Aorta (tissue), 5 donors: ENCODE data around the gene PSMD13. TPM values are rescaled to one million over a fixed set of nuclear protein-coding genes. Genes with fewer than 3 reads are reported as not detected.

Experiments used
- ATAC-seq: fragments of 200-7000 bp; cut with Tn5 transposase; one replicate; pipeline ENCODE4 v1.9.1; 2022; ENCODE audit warnings: moderate library complexity; ENCODE audit not compliant: low FRiP score
- DNase-seq, 2 donors: peaks; one replicate each; pipeline ENCODE4 v3.0.0-alpha.2; 2020
- H3K27ac ChIP-seq, 2 donors: one replicate each; pipeline ENCODE4 v1.5.1; 2013; ENCODE audit warnings: low read length in 2 of 2, mild to moderate bottlenecking in 2 of 2, moderate library complexity in 2 of 2, control low read depth in 1 of 2, inconsistent platforms in 1 of 2, low read depth in 1 of 2
- H3K27me3 ChIP-seq, 2 donors: one replicate each; pipeline ENCODE4 v1.6.1; 2013; ENCODE audit warnings: control low read depth in 1 of 2, low read length in 1 of 2, mild to moderate bottlenecking in 1 of 2, moderate library complexity in 1 of 2; ENCODE audit not compliant: insufficient read depth in 2 of 2, control insufficient read depth in 1 of 2
- H3K36me3 ChIP-seq, 2 donors: one replicate each; pipeline ENCODE4 v1.6.1; 2013; ENCODE audit warnings: control low read depth in 1 of 2, low read length in 1 of 2, mild to moderate bottlenecking in 1 of 2; ENCODE audit not compliant: insufficient read depth in 2 of 2, control insufficient read depth in 1 of 2
- H3K4me1 ChIP-seq, 2 donors: one replicate each; pipeline ENCODE4 v1.6.1; 2013; ENCODE audit warnings: low read length in 2 of 2, control low read depth in 1 of 2, mild to moderate bottlenecking in 1 of 2, moderate library complexity in 1 of 2; ENCODE audit not compliant: insufficient read depth in 2 of 2, control insufficient read depth in 1 of 2
- H3K4me3 ChIP-seq, 2 donors: one replicate each; pipeline ENCODE4 v1.5.1; 2013; ENCODE audit warnings: low read length in 2 of 2, control low read depth in 1 of 2, mild to moderate bottlenecking in 1 of 2
- H3K9me3 ChIP-seq: one replicate; pipeline ENCODE4 v1.6.1; 2013; ENCODE audit warnings: mild to moderate bottlenecking, low read length; ENCODE audit not compliant: control insufficient read depth
- WGBS, 2 donors: extraction: QIAGEN DNeasy Blood & Tissue Kit; methylation state at CpG; one replicate each; pipeline ENCODE4 v1.1.7; 2013; 5-methylcytosine and 5-hydroxymethylcytosine counted together
- intact Hi-C, 2 donors: fragments of 100-400 bp; cut with DNase I; formaldehyde crosslinking; loops; one replicate each; pipeline versions ENCODE4 v1.14.2 to v1.15.0; 2022
- polyA plus RNA-seq, 2 donors: library from polyadenylated mRNA; stranded (reverse); fragments of 200-250 nt; gene quantifications; one replicate each; pipeline ENCODE4 v1.2.3, GENCODE V29; 2013
- total RNA-seq, 2 donors: library from RNA; stranded (reverse); fragmentation: NEBNext Ultra II Directional; extraction: Animal tissue kit (Norgen Biotek cat#: 25700); gene quantifications; one replicate each; pipeline ENCODE4 v1.2.1, GENCODE V29; 2021
- donor health status: healthy with polysubstance abuse.
- donor health status: Bipolar disorder and iron deficiency.
- donor health status: DM: no; HTN: no; CAD: no.
- donor health status: DM: no; HTN: no; CAD: no.
- donor health status: DM: yes; HTN: yes; CAD: no.

PSMD13 gene
- total and polyA plus RNA-seq, 4 donors = 70.9 to 123 (median 78.2) TPM

DNA sequence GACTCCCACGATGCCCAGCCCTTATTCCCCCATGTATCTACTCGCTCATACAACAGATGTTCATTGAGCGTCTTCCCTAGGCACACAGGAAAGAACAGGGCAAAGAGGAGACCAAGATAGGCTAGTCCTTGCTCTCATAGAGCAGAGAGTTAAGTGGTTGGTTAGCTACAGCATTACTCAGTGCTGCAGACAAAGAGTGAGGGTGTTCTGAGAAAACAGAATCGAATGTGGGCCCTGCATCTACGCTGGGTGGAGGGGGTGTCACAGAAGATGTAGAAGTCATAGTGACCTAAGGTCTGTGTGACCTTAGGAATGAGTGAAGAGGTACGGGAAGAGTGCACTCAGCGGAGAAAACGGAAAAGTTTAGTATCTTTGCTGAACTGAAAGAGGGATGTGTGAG, 12.3 kb downstream of the PSMD13 start:
- H3K4me3 ChIP-seq = no peak overlapping the region
- no peak overlapping the region for H3K27ac ChIP-seq
- WGBS, 2 donors = 75 to 78% methylated on average over 8 of the region's 8 CpGs
- DNase-seq = no peak
- peaks cover 4 to 10% of the 10 kb centered on the region in 2 donors for H3K36me3 ChIP-seq
- intact Hi-C loops = no loop called here
- no peaks in the 10 kb centered on the region for H3K27me3 ChIP-seq
- H3K4me1 ChIP-seq = no peaks in the 10 kb centered on the region
- H3K9me3 ChIP-seq = no peaks in the 10 kb centered on the region
- no peak for ATAC-seq

DNA sequence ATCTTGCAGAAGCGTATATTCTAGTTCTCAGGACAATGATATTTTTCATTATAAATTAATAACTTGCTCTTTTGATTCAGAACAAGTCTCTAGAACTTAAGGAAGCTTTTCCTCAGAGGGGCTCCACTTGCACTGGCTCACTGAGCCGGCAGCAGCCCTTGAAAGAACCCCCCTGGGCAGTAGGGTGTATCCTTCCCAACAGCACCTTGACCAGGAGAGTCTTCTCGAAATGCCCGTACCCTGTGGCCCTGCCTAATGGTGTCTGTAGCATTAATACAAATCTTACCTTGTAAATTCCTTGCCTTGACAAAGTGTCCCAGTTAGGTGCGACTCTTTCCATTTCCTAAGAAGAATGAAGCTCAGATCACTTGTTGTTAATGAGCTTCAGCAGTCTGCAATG, 13.5 kb downstream of the PSMD13 start:
- Histone ChIP-seq H3K4me1 (no peaks in the 10 kb centered on the region), H3K9me3 (no peaks in the 10 kb centered on the region), H3K27ac (no peak overlapping the region), H3K36me3 (peaks cover 4 to 8% of the 10 kb centered on the region in 2 donors), H3K27me3 (no peaks in the 10 kb centered on the region), H3K4me3 (no peak overlapping the region)
- DNase-seq = no peak
- intact Hi-C loops = loop anchor here in 1 of 2 donors (5.0 kb wide), 1 partner anchor 37 kb away; the partner anchor contains the start of gene PGGHG
- no peak for ATAC-seq
- 85 to 92% methylated on average over 5 of the region's 5 CpGs for WGBS, 2 donors

DNA sequence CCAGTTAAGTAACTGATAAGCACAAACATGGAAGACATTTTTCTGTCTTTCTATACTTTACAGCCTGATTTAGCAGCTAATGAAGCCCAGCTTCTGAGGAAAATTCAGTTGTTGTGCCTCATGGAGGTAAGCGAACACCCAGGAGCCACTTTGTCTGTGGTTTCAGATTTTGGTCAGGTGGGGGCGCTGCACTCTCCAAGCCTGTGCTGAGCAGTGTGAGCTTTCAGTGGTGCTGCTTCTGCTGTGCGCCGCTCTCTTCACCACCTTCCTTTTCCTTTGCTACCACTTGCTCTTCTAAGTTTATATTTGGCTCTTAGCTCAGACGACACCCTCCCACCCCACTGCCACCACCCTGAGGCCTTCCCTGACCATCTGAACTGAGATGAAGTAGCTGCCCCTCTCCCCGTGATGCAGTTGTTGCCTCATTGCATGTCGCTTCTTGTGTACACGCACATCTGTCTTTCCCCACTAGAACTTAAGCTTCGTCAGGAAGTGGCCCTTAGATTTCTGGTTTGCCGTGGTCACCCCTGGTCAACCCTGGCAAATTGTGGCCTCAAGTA, 14.0 kb downstream of the PSMD13 start:
- Histone ChIP-seq H3K27ac (peak overlapping the region in 1 of 2 donors; percentile 13), H3K4me1 (no peaks in the 10 kb centered on the region), H3K27me3 (no peaks in the 10 kb centered on the region), H3K36me3 (peaks cover 4 to 6% of the 10 kb centered on the region in 2 donors), H3K9me3 (no peaks in the 10 kb centered on the region), H3K4me3 (no peak overlapping the region)
- intact Hi-C loops = loop anchor here in 1 of 2 donors (1.0 to 5.0 kb wide), 2 partner anchors 36 to 111 kb away; partner anchors contain the start of gene PGGHG
- DNase-seq = peak; percentile 77 to 85
- WGBS, 2 donors = 72 to 74% methylated on average over 10 of the region's 10 CpGs
- ATAC-seq = peak; percentile 69

DNA sequence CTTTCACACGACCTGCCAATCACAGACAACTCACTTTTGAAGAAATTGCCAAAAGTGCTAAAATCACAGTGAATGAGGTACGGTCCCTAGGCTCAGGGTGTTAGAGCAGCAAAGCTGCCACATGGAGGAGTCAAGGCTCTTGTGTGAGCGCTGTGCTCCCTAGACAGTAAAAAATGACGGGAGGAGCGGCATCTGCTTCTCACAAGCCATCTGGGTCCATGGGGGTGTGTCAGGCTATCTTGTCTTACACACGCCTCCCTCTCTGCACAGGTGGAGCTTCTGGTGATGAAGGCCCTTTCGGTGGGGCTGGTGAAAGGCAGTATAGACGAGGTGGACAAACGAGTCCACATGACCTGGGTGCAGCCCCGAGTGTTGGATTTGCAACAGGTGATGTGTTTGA, 14.8 kb downstream of the PSMD13 start:
- 68 to 70% methylated on average over 10 of the region's 10 CpGs for WGBS, 2 donors
- no peaks in the 10 kb centered on the region for H3K27me3 ChIP-seq
- no peaks in the 10 kb centered on the region for H3K9me3 ChIP-seq
- peaks cover 4 to 6% of the 10 kb centered on the region in 2 donors for H3K36me3 ChIP-seq
- intact Hi-C loops = loop anchor here in 1 of 2 donors (1.0 to 5.0 kb wide), 2 partner anchors 36 to 111 kb away; partner anchors contain the start of gene PGGHG
- no peak overlapping the region for H3K4me3 ChIP-seq
- H3K27ac ChIP-seq = no peak overlapping the region
- no peak for ATAC-seq
- no peaks in the 10 kb centered on the region for H3K4me1 ChIP-seq
- no peak for DNase-seq

DNA sequence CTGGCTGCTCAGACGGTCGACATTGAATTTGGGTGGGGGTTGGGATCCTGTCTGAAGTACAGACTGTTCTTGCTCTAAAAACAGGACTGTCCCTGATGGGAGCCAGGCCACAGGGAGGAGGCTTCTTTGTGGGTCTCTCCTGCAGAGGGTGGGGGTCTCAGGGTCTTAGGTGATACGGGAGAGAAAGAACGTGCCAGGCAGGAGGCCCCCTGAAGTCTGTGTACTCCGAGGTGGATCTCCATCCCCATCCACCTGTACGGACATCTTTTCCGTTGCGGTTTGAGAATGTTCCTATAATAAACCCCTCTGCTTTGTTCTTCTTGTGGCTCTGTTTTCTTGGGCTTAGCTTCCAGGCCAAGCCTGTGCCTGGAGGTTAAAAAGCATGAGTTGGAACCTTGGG, 15.9 kb downstream of the PSMD13 start:
- H3K36me3 ChIP-seq = peaks cover 4 to 6% of the 10 kb centered on the region in 2 donors
- intact Hi-C loops = loop anchor here in 1 of 2 donors (5.0 kb wide), 1 partner anchor 35 kb away; the partner anchor contains the start of gene PGGHG
- DNase-seq (no peak), ATAC-seq (no peak)
- H3K4me3 ChIP-seq = no peak overlapping the region
- H3K9me3 ChIP-seq = no peaks in the 10 kb centered on the region
- no peak overlapping the region for H3K27ac ChIP-seq
- H3K4me1 ChIP-seq = no peaks in the 10 kb centered on the region
- 81 to 86% methylated on average over 8 of the region's 8 CpGs for WGBS, 2 donors
- H3K27me3 ChIP-seq = no peaks in the 10 kb centered on the region

DNA sequence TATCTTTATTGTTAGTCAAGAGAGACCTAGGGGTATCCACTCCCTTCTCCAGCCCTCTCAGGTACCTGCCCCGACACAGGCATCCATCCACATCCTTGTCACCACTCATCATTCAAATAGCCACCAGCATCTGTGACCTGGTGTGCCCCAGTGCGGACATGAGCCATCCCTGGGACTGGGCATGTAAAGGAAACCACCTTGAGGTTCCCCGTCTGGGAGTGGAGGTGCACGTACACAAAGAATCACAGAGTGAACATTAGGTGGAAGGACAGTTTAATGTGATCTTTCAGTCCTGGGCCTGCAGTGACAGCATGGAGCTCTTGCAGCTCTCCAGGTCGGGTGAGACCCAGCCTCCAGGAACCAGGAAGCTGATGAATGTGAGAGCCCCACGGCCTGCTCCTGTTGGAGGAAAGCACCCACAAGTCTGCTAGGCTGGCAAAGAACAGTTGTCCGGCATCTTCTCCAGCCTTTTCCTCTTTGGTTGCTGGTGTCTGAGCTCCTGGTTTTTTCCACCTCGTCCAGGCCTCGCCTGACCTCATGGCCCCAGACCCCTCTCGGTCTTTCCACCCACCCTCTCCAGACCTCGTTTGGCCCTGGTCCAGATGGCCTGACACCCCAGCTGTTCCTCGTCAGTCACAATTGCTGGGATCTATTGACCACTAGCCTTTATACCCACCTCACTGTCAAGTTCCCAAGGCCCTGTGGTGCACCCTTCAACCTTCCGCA, 16.5 kb downstream of the PSMD13 start:
- 63 to 66% methylated on average over 13 of the region's 13 CpGs for WGBS, 2 donors
- Histone ChIP-seq H3K27me3 (no peaks in the 10 kb centered on the region), H3K4me3 (no peak overlapping the region), H3K4me1 (no peaks in the 10 kb centered on the region), H3K36me3 (peaks cover 4 to 6% of the 10 kb centered on the region in 2 donors), H3K9me3 (no peaks in the 10 kb centered on the region), H3K27ac (no peak overlapping the region)
- ATAC-seq (no peak), DNase-seq (no peak)
- intact Hi-C loops = loop anchor here in 1 of 2 donors (5.0 kb wide), 1 partner anchor 34 kb away; the partner anchor contains the start of gene PGGHG

DNA sequence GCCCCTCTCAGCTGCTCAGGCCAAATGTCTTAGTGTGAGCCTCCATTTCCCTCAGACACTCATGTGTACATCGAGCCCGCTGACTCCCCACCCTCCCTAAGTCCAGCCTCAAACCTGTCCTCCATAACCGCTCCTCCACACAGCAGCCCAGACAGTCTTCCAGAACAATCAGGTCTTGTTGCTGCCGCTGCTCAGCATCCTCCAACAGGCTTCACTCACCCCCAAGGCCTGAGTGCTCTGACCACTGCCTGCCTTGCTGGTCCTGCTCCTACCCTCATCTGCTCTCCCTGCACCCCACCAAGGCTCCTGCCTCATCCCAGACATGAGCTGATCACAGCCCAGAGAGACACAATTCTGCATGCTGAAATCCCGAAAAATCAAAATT, 17.1 kb downstream of the PSMD13 start:
- no peak overlapping the region for H3K27ac ChIP-seq
- WGBS, 2 donors = 88 to 89% methylated on average over 5 of the region's 5 CpGs
- no peak for ATAC-seq
- no peak for DNase-seq
- H3K36me3 ChIP-seq = peaks cover 4 to 5% of the 10 kb centered on the region in 2 donors
- no peaks in the 10 kb centered on the region for H3K27me3 ChIP-seq
- no peaks in the 10 kb centered on the region for H3K9me3 ChIP-seq
- no peak overlapping the region for H3K4me3 ChIP-seq
- intact Hi-C loops = loop anchor here in 1 of 2 donors (5.0 kb wide), 1 partner anchor 33 kb away; the partner anchor contains the start of gene PGGHG
- H3K4me1 ChIP-seq = no peaks in the 10 kb centered on the region

DNA sequence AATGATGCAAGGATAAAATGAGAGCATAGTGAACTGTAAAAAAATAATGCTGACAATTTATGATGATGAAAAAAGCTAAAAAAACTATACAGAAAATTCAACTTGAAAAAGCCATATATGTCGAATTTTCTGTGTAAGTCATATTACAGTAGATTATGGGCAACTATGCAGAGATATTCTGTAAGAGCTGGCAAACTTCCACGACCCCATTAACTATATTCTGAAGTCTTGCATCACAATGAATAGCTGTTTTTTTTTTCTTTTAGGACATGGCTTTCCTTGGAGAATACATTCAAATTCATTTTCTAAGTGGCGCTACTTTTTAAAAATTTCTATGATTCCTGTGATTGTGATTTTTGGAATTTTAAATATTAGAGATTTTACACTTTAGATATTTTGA, 18.4 kb downstream of the PSMD13 start:
- no peaks in the 10 kb centered on the region for H3K27me3 ChIP-seq
- H3K36me3 ChIP-seq = peaks cover 3 to 4% of the 10 kb centered on the region in 2 donors
- intact Hi-C loops = no loop called here
- ATAC-seq = no peak
- H3K9me3 ChIP-seq = no peaks in the 10 kb centered on the region
- DNase-seq = no peak
- WGBS, 2 donors = 47 to 50% methylated on average over 3 of the region's 3 CpGs
- H3K4me3 ChIP-seq = no peak overlapping the region
- no peaks in the 10 kb centered on the region for H3K4me1 ChIP-seq
- no peak overlapping the region for H3K27ac ChIP-seq
